HuH-7.5 (cell line): ENCODE measurements around the gene SLC17A9.

Source experiments
- DNase-seq: peaks from one replicate; pipeline ENCODE4 v3.0.0; 2011; ENCODE audit warnings: low spot score

SLC17A9 gene

GRCh38 chr20:62938105-62938888 lies 14.2 kb upstream of the SLC17A9 start, which contains the start of gene GID8:
Gene GID8, plus strand, starts transcription at chr20:62938147. Its CDS starts 3,356 bp downstream, at chr20:62941503.
- DNase-seq, result peak; percentile 60

- no peak for DNase-seq
These were observed 11.6 kb upstream of the SLC17A9 start for GRCh38 chr20:62940875-62941274.

- no peak for DNase-seq
These were observed 10.7 kb upstream of the SLC17A9 start for GRCh38 chr20:62941792-62942191.

GRCh38 chr20:62942456-62942855 lies 10.1 kb upstream of the SLC17A9 start:
- no peak for DNase-seq

- DNase-seq, result no peak
These were observed 9.1 kb upstream of the SLC17A9 start for GRCh38 chr20:62943396-62943795.

GRCh38 chr20:62944184-62944583 lies 8.3 kb upstream of the SLC17A9 start:
- DNase-seq, result no peak

- no peak for DNase-seq
These were observed 7.8 kb upstream of the SLC17A9 start for GRCh38 chr20:62944746-62945145.

GRCh38 chr20:62945771-62946339 lies 6.7 kb upstream of the SLC17A9 start:
- no peak for DNase-seq

- no peak for DNase-seq
These were observed 5.6 kb upstream of the SLC17A9 start for GRCh38 chr20:62946918-62947317.

- DNase-seq, result no peak
These were observed 4.8 kb upstream of the SLC17A9 start for GRCh38 chr20:62947532-62948300.

GRCh38 chr20:62949153-62949821 lies 3.2 kb upstream of the SLC17A9 start:
- no peak for DNase-seq

GRCh38 chr20:62949962-62950361 lies 2.5 kb upstream of the SLC17A9 start:
- DNase-seq, result no peak

GRCh38 chr20:62950741-62951140 lies 1.8 kb upstream of the SLC17A9 start:
- no peak for DNase-seq

GRCh38 chr20:62951143-62951895 lies 1.2 kb upstream of the SLC17A9 start:
- DNase-seq, result no peak

GRCh38 chr20:62951896-62952372 lies 575 bp upstream of the SLC17A9 start:
- DNase-seq, result no peak

GRCh38 chr20:62952968-62953838 lies 694 bp downstream of the SLC17A9 start:
- no peak for DNase-seq

GRCh38 chr20:62953839-62954703 lies 1.6 kb downstream of the SLC17A9 start:
- peak; percentile 67 for DNase-seq

- peak; percentile 86 for DNase-seq
These were observed 3.2 kb downstream of the SLC17A9 start for GRCh38 chr20:62955519-62956386.
